ENCODE data around the gene ECHDC1.

DNA sequence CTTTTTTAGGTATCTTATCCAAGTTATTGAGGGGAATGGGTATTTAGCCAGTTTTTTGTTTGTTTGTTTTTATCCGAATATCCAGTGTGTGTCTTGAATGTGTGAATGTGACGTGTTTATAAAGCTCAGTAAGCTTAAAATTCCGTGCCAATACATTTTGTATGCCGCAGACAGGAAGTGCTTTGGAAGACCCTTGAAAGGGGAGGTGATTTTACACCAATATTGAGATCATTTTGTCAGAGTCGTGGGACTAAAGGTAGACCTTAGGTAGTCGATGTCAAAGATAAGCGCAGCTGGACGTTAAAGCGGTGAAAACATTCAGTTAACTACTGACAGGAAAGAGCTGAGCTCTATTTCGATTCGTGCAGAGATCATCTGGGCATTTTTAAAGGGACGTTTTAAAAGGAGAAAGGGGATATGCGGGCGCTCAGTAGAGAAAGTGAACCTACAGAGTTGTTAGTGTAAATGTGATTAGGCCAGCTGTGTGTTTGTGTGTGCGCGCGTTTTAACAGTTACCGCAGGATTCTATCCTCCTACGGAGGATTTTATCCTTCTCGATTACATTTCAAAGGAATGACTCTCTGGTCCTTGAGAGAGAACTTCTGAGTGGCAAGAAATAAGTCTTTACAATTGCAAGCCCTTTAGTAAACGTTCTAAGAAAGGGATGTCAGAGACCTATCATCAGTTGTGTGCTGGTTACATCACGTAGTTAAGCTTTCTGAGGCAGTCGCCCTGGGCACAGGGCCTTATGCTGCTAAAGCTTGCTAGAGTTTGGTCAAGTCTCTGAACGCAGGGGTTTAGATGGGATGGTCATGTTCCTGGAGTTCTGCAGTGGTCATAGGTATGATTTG lies 625 bp upstream of the ECHDC1 start:
- TF ChIP-seq, protein P1, sequence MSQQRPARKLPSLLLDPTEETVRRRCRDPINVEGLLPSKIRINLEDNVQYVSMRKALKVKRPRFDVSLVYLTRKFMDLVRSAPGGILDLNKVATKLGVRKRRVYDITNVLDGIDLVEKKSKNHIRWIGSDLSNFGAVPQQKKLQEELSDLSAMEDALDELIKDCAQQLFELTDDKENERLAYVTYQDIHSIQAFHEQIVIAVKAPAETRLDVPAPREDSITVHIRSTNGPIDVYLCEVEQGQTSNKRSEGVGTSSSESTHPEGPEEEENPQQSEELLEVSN (IDR thresholded peaks at IDR 0.05), result no peak
- TF ChIP-seq BACH1 (IDR thresholded peaks at IDR 0.05; ENCODE audit: low read length), result no peak
- TF ChIP-seq, protein P2, sequence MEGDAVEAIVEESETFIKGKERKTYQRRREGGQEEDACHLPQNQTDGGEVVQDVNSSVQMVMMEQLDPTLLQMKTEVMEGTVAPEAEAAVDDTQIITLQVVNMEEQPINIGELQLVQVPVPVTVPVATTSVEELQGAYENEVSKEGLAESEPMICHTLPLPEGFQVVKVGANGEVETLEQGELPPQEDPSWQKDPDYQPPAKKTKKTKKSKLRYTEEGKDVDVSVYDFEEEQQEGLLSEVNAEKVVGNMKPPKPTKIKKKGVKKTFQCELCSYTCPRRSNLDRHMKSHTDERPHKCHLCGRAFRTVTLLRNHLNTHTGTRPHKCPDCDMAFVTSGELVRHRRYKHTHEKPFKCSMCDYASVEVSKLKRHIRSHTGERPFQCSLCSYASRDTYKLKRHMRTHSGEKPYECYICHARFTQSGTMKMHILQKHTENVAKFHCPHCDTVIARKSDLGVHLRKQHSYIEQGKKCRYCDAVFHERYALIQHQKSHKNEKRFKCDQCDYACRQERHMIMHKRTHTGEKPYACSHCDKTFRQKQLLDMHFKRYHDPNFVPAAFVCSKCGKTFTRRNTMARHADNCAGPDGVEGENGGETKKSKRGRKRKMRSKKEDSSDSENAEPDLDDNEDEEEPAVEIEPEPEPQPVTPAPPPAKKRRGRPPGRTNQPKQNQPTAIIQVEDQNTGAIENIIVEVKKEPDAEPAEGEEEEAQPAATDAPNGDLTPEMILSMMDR (IDR thresholded peaks at IDR 0.05; ENCODE audit: control extremely low read depth in 1 of 3, insufficient read depth in 1 of 3, low read depth in 1 of 3, low read length in 3 of 3), result no peak
